ENCODE results near the gene MTREX.

MTREX gene

DNA sequence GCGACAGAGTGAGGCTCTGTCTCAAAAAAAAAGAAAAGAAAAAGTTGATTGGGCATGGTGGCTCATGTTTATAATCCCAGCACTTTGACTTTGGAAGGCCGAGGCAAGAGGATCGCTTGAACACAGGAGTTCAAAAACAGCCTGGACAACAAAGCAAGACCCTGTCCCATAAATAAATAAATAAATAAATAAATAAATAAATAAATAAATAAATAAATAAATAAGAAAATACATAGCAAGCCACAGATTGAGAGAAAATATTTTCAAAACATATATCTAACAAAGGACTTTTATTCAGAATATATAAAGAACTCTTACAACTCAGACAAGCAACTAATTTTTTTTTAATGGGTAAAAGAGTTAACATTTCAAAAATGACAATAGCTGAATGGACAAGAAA is 155.8 kb downstream of the MTREX start:
- no peak for FAIRE-seq
- TF ChIP-seq POLR2A (IDR thresholded peaks at IDR 0.05; ENCODE audit: low read depth, low read length) (no peak), POLR2AphosphoS5 (IDR thresholded peaks at IDR 0.05; ENCODE audit: low read depth, low read length) (no peak), TAF1 (IDR thresholded peaks at IDR 0.05; ENCODE audit: borderline replicate concordance, low read depth, low read length) (no peak)
- no peak for DNase-seq (ENCODE audit: insufficient read length)

DNA sequence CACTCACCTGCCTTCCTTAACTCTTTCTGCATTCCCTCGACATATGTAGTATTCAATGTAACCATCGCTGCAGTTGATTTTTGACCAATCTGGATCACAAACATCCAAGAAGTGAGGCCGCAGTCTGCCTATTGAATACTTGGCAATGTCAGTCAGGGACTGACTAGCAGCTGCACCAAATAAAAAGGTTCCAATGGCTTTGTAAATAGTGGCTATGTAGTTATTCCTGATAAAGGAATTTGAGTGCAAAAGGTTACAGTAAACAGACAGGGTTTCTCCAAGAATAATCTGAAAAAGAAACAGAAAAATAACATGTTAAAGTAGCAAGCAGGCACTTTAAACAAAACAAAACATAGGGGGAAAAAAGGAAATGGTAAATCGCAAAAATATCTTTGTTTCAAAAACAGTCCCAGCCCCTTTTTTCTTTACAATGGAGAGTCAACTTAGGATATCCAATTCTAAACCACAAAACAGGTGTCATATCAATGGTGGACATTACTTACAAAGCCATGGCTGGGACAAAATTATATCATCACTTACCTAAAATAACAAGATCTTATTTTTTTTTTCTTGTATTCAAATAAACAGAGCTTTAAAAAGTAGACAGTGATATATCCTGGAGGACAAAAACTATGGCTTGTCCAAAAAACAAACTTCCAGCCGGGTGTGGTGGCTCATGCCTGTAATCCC is 160.2 kb downstream of the MTREX start:
- DNase-seq (ENCODE audit: insufficient read length) (no peak), FAIRE-seq (no peak)
- TF ChIP-seq POLR2A (IDR thresholded peaks at IDR 0.05; ENCODE audit: low read depth, low read length): no peak
- no peak for TF ChIP-seq TAF1 (IDR thresholded peaks at IDR 0.05; ENCODE audit: borderline replicate concordance, low read depth, low read length)
- TF ChIP-seq POLR2AphosphoS5 (IDR thresholded peaks at IDR 0.05; ENCODE audit: low read depth, low read length): no peak

DNA sequence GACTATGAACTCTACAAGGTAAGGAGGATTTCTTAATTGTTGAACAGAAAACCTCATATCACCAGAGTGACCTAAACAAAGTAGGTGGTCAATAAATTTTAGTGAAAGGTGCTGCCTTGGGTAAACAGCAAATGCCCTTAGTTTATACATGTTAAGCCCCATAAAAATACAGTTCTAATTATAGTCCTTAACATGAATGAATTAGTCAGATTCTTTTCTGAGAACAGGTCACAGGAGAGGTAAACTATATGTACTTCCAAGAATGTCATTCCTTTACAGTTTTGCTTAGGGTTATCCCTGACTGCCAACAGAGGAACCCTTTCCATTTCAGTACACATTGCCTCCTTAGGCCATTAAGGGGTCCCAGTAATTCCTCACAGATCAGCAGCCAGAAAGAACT is 162.1 kb downstream of the MTREX start:
- FAIRE-seq (no peak), DNase-seq (ENCODE audit: insufficient read length) (no peak)

DNA sequence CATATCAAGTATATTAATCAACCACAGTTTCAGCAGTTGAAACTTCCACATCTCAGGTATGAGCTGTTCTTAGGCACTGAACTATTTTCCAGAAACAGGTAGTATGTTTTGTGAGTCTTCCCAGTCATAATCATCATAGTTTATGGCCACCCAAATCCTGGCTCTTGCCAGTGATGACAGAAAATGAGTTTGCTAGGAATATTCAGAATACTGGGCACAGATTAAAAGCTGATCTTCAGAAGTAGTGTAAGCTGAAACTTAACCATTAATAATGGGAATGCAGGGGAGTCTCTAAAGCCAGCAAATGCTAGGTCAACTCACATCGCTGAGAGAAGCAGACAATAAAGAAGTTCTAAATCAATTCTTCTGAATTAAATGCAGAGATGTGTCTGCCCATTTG is 162.5 kb downstream of the MTREX start:
- TF ChIP-seq POLR2AphosphoS5 (IDR thresholded peaks at IDR 0.05; ENCODE audit: low read depth, low read length) (no peak), POLR2A (IDR thresholded peaks at IDR 0.05; ENCODE audit: low read depth, low read length) (no peak), TAF1 (IDR thresholded peaks at IDR 0.05; ENCODE audit: borderline replicate concordance, low read depth, low read length) (no peak)
- no peak for FAIRE-seq
- DNase-seq (ENCODE audit: insufficient read length): no peak

More for the DNA sequence above, 162.1 kb downstream of the MTREX start:
- TF ChIP-seq TAF1 (IDR thresholded peaks at IDR 0.05; ENCODE audit: borderline replicate concordance, low read depth, low read length) (no peak), POLR2AphosphoS5 (IDR thresholded peaks at IDR 0.05; ENCODE audit: low read depth, low read length) (no peak), POLR2A (IDR thresholded peaks at IDR 0.05; ENCODE audit: low read depth, low read length) (no peak)

DNA sequence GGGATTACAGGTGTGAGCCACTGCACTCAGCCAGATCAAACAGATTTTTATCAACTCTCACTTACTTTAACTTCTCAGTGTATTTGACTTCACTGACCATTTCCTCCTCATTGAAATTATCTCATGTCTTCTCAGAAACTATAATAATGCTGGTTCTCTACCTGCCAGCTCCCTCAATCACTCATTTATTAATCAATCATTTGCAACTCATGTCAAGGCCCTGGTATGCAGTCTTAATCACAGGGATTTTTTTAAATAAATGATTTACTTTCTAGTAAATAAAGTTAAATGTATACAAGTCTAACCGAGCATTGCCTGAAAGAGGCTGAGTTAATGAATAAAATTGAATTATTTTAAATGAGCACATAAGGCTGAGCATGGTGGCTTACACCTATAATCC is 163.7 kb downstream of the MTREX start:
- DNase-seq (ENCODE audit: insufficient read length) (no peak), FAIRE-seq (no peak)
- TF ChIP-seq POLR2A (IDR thresholded peaks at IDR 0.05; ENCODE audit: low read depth, low read length) (no peak), TAF1 (IDR thresholded peaks at IDR 0.05; ENCODE audit: borderline replicate concordance, low read depth, low read length) (no peak), POLR2AphosphoS5 (IDR thresholded peaks at IDR 0.05; ENCODE audit: low read depth, low read length) (no peak)

DNA sequence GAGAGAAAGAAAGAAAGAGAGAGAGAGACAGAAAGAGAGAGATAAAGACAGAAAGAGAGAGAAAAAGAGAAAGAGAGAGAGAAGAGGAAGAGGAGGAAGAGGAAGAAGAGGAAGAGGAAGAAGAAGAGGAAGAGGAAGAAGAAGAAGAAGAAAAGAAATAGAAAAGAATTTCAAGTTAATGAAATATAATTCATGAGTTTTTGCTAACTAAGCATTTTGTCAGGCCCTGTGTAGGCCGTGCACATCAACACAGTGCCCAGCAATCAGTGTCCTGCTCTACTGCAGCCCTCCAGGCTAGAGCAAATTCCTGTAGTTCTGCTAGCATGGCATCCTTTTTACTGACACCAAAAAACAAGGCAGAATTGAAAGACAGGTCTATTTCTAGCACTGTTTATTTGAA is 164.9 kb downstream of the MTREX start:
- FAIRE-seq: no peak
- no peak for DNase-seq (ENCODE audit: insufficient read length)

More for the DNA sequence above, 164.9 kb downstream of the MTREX start:
- TF ChIP-seq TAF1 (IDR thresholded peaks at IDR 0.05; ENCODE audit: borderline replicate concordance, low read depth, low read length): no peak
- no peak for TF ChIP-seq POLR2AphosphoS5 (IDR thresholded peaks at IDR 0.05; ENCODE audit: low read depth, low read length)
- no peak for TF ChIP-seq POLR2A (IDR thresholded peaks at IDR 0.05; ENCODE audit: low read depth, low read length)

Measured in GM12892 (cell line).